OCI-LY3 (cell line): Measurements from ENCODE around the gene FYB1.

ENCODE experiments used
- H2AFZ ChIP-seq: fragments of 200-600, 300-600 bp; shearing (Covaris generic); 2 replicates; pipeline ENCODE4 v1.6.0; 2014; ENCODE audit warnings: antibody characterized with exemption, low read depth, low read length
- H3K27ac ChIP-seq: fragments of 200-600, 300-600 bp; sonication (generic); 2 replicates; pipeline ENCODE4 v1.5.1; 2014; ENCODE audit warnings: mild to moderate bottlenecking, low read length, moderate library complexity, mixed read lengths
- H3K27me3 ChIP-seq: fragments of 200-600, 300-600 bp; sonication (generic); 2 replicates; pipeline ENCODE4 v1.6.1; 2014; ENCODE audit warnings: low read depth, low read length, mixed read lengths
- H3K36me3 ChIP-seq: fragments of 200-600, 300-600 bp; sonication (generic); replicated peaks from 2 replicates; pipeline ENCODE3; 2014; ENCODE audit warnings: low read depth, low read length, mixed read lengths
- H3K4me1 ChIP-seq: fragments of 300-600, 200-600 bp; sonication (generic); 2 replicates; pipeline ENCODE4 v1.6.1; 2014; ENCODE audit warnings: low read length, mixed read lengths
- H3K4me2 ChIP-seq: fragments of 200-600, 300-600 bp; sonication (generic); 2 replicates; pipeline ENCODE4 v1.6.1; 2014; ENCODE audit warnings: low read length, mixed read lengths
- H3K4me3 ChIP-seq: fragments of 300-600, 200-600 bp; sonication (generic); 2 replicates; pipeline ENCODE4 v1.5.1; 2014; ENCODE audit warnings: antibody characterized with exemption, mild to moderate bottlenecking, low read length, moderate library complexity
- H3K79me2 ChIP-seq: fragments of 300-600, 200-600 bp; shearing (Covaris generic); 2 replicates; pipeline ENCODE4 v1.6.1; 2014; ENCODE audit warnings: mild to moderate bottlenecking, low read length, mixed read lengths
- H3K9ac ChIP-seq: fragments of 300-600, 200-600 bp; shearing (Covaris generic); 2 replicates; pipeline ENCODE4 v1.6.0; 2014; ENCODE audit warnings: mild to moderate bottlenecking, low read length, moderate library complexity
- H3K9me3 ChIP-seq: fragments of 200-600, 300-600 bp; shearing (Covaris generic); 2 replicates; pipeline ENCODE4 v1.6.1; 2014; ENCODE audit warnings: low read length, mixed read lengths; ENCODE audit not compliant: insufficient read depth
- H4K20me1 ChIP-seq: fragments of 200-600, 300-600 bp; sonication (generic); 2 replicates; pipeline ENCODE4 v1.6.1; 2016; ENCODE audit warnings: low read length, mixed read lengths; ENCODE audit not compliant: insufficient read depth
- CTCF ChIP-seq: fragments of 200-600, 300-600 bp; sonication (generic); IDR thresholded peaks from 2 replicates; pipeline ENCODE4 v1.5.1; 2014; ENCODE audit warnings: antibody characterized with exemption, low read length, low read depth
- EZH2phosphoT487 ChIP-seq: fragments of 200-600 bp; shearing (Covaris generic); IDR thresholded peaks from 2 replicates; pipeline ENCODE4 v1.6.1; 2018; ENCODE audit warnings: antibody characterized with exemption, mixed run types, low read depth

The FYB1 gene

GRCh38 chr5:39193553-39194465 is 25.6 kb downstream of the FYB1 start:
- TF ChIP-seq CTCF (no peak), EZH2phosphoT487 (no peak)
- no peak overlapping the region for H3K4me3 ChIP-seq
- H3K36me3 ChIP-seq: no peaks in the 10 kb centered on the region
- 0 out of 2 replicates have a peak, but pooled peaks cover 3% of the 10 kb centered on the region for H3K4me1 ChIP-seq
- no peaks in the 10 kb centered on the region for H3K79me2 ChIP-seq
- H3K9ac ChIP-seq: no peak overlapping the region
- H3K27me3 ChIP-seq: no peaks in the 10 kb centered on the region
- no peaks in the 10 kb centered on the region for H4K20me1 ChIP-seq
- no peaks in the 10 kb centered on the region for H3K9me3 ChIP-seq
- no peak overlapping the region for H3K4me2 ChIP-seq
- no peak overlapping the region for H3K27ac ChIP-seq
- no peak overlapping the region for H2AFZ ChIP-seq

DNA sequence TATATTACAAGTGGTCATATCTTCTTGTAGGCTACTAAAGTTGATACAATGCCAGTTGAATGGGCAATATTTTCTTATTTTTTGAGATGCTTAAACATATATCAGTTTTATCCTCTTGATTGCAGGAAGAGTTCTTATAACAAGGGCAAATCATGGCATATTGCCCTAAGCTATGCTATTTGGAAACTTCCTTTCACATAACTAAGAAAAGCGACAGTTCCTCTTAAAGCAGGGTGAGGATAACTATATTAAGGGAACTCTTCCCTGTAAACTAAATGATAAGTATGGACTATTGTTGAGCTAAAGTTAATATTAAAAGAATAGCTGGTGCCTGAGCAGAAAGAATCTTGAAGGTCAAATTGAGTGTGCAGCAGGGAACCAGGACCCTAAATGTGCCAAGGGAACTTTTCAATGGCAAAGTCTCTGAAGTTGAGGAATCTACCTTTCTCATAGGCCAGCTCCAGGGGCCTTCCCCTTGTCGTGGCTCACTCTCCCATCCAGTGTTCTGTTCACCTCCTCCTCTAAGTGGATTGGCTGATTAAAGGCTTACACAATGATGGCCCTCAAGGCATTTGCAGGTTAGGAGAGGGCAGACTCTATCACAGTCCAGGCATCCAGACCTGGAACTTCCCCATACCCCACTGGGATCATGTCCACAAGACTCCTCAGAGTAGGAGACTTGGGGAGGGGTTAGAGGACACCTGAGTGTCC is 26.8 kb downstream of the FYB1 start:
- Histone ChIP-seq H3K27me3 (no peaks in the 10 kb centered on the region), H3K4me1 (0 out of 2 replicates have a peak, but pooled peaks cover 3% of the 10 kb centered on the region), H3K27ac (no peak overlapping the region), H3K4me2 (no peak overlapping the region), H3K9ac (no peak overlapping the region), H3K36me3 (no peaks in the 10 kb centered on the region), H3K79me2 (no peaks in the 10 kb centered on the region), H4K20me1 (no peaks in the 10 kb centered on the region), H3K9me3 (no peaks in the 10 kb centered on the region), H2AFZ (no peak overlapping the region), H3K4me3 (no peak overlapping the region)
- no peak for TF ChIP-seq CTCF
- TF ChIP-seq EZH2phosphoT487: no peak

DNA sequence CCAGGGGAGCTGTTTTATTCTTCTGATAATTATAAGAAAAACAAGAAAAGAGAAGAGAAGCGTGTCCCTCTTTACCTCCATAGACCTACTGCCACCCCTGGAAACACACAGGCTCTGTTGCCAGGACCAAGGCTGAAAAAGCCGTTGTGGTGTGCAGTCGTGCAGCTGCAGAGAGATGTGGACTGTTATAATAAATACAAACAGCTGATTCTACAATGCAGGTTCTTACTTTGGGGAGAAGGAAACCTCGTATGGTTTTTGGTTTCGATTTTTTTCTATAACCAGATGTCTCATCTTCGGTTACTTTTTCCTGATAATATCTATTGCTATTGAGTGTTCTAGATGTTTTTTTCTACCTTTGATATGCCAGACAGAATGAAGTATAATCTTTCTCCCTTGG is 28.1 kb downstream of the FYB1 start:
- Histone ChIP-seq H3K27ac (no peak overlapping the region), H3K27me3 (no peaks in the 10 kb centered on the region), H3K36me3 (no peaks in the 10 kb centered on the region), H3K9ac (no peak overlapping the region), H2AFZ (no peak overlapping the region), H3K9me3 (no peaks in the 10 kb centered on the region), H3K4me2 (no peak overlapping the region), H3K4me3 (no peak overlapping the region), H4K20me1 (no peaks in the 10 kb centered on the region), H3K4me1 (0 out of 2 replicates have a peak, but pooled peaks cover 3% of the 10 kb centered on the region), H3K79me2 (no peaks in the 10 kb centered on the region)
- TF ChIP-seq CTCF: no peak
- TF ChIP-seq EZH2phosphoT487: no peak
